Measurements from ENCODE around the gene NPIPA5.
"Not testable (repeated sequence)": the region's sequence is repeated elsewhere in the genome, so short reads cannot be mapped to it uniquely, and the experiment has no call there.

NPIPA5 gene

GRCh38 chr16:15378194-15378593 is at the start of gene NPIPA5:
NPIPA5 (minus strand) TSS chr16:15378294; CDS start chr16:15378294, 0 bp downstream.
- not testable (repeated sequence) for DNase-seq

- DNase-seq, result peak; percentile 74
Measured at GRCh38 chr16:15427648-15428239, 49.6 kb upstream of the NPIPA5 start.

- no peak for DNase-seq
Measured at GRCh38 chr16:15426796-15427195, 48.7 kb upstream of the NPIPA5 start.

GRCh38 chr16:15425861-15426260 is 47.8 kb upstream of the NPIPA5 start:
- DNase-seq, result no peak

- DNase-seq, result no peak
Measured at GRCh38 chr16:15422222-15422621, 44.1 kb upstream of the NPIPA5 start.

- not testable (repeated sequence) for DNase-seq
Measured at GRCh38 chr16:15421696-15422095, 43.6 kb upstream of the NPIPA5 start.

GRCh38 chr16:15418206-15418605 is 40.1 kb upstream of the NPIPA5 start:
- no peak for DNase-seq

- DNase-seq, result no peak
Measured at GRCh38 chr16:15417197-15417596, 39.1 kb upstream of the NPIPA5 start.

- DNase-seq, result no peak
Measured at GRCh38 chr16:15415511-15415985, 37.5 kb upstream of the NPIPA5 start.

- not testable (repeated sequence) for DNase-seq
Measured at GRCh38 chr16:15409476-15409875, 31.4 kb upstream of the NPIPA5 start.

- DNase-seq, result not testable (repeated sequence)
Measured at GRCh38 chr16:15407756-15408155, 29.7 kb upstream of the NPIPA5 start.

GRCh38 chr16:15404792-15405191 is 26.7 kb upstream of the NPIPA5 start:
- no peak for DNase-seq

- DNase-seq, result not testable (repeated sequence)
Measured at GRCh38 chr16:15404091-15404490, 26.0 kb upstream of the NPIPA5 start.

GRCh38 chr16:15403392-15403995 is 25.4 kb upstream of the NPIPA5 start:
- DNase-seq, result no peak

GRCh38 chr16:15401972-15402371 is 23.9 kb upstream of the NPIPA5 start:
- DNase-seq, result no peak

- not testable (repeated sequence) for DNase-seq
Measured at GRCh38 chr16:15400314-15400713, 22.2 kb upstream of the NPIPA5 start.

GRCh38 chr16:15399317-15399716 is 21.2 kb upstream of the NPIPA5 start:
- no peak for DNase-seq

- no peak for DNase-seq
Measured at GRCh38 chr16:15398618-15399316, 20.7 kb upstream of the NPIPA5 start.

GRCh38 chr16:15396948-15397594 is 19.0 kb upstream of the NPIPA5 start:
- DNase-seq, result no peak

GRCh38 chr16:15396509-15396829 is 18.4 kb upstream of the NPIPA5 start:
- not testable (repeated sequence) for DNase-seq

- DNase-seq, result peak; percentile 27
Measured at GRCh38 chr16:15395631-15396508, 17.8 kb upstream of the NPIPA5 start, which contains the start of gene MPV17L. MPV17L (plus strand) TSS chr16:15395754; CDS start chr16:15395898, 144 bp downstream.

- DNase-seq, result not testable (repeated sequence)
Measured at GRCh38 chr16:15393025-15393424, 14.9 kb upstream of the NPIPA5 start.
